ENCODE measurements around the gene FCHSD2.

DNA sequence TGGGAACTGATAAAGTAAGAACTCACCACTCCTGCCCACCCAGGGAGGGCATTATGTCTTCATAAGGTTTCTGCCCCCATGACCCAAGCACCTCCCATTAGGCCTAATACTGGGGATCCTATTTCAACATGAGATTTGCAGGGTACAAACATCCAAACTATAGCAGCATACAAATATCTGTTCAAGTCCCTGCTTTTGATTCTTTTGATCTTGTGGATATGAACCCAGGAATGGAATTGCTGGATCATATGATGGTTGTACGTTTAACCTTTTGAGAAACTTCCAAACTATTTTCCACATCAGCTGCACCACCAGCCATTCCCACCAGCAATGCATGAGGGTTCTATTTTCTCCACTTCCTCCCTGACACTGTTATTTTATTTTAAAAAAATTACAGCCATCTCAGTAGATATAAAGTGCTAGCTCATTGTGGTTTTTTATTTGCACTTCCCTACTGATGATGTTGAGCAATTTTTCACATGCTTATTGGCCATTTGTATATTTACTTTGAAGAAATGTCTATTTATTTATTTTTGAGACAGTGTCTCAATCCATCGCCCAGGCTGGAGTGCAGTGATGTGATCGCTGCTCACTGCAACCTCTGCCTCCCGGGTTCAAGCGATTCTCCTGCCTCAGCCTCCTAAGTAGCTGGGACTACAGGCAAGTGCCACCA lies 335.0 kb downstream of the FCHSD2 start:
- TF ChIP-seq LEF1 (IDR thresholded peaks at IDR 0.05): no peak
- no peak for TF ChIP-seq FUS (optimal IDR thresholded peaks at IDR 0.05; ENCODE audit: low read depth, low read length)
- no peak for TF ChIP-seq SIX5 (IDR thresholded peaks at IDR 0.05; ENCODE audit: borderline replicate concordance in 1 of 2, insufficient read depth in 1 of 2, low read depth in 1 of 2, low read length in 2 of 2)

Data from K562 (cell line).